Activated T-cell treated with anti-CD3 and anti-CD28 coated beads, Interleukin-2, amount 50 U/mL, for 72 hours (primary cell): ENCODE measurements around the gene EFHD1. TPM values are rescaled to one million over a fixed set of nuclear protein-coding genes. Genes with fewer than 3 reads are reported as not detected.

Source experiments
- ATAC-seq, 2 donors: fragments of 150-1000 bp; cut with Tn5 transposase; replicated peaks in 1 of 2; 2 replicates each; pipeline ENCODE4 v1.10.0; 2021; ENCODE audit warnings: moderate library complexity in 2 of 2, mild to moderate bottlenecking in 1 of 2
- DNase-seq, 2 donors: peaks; one replicate each; pipeline ENCODE4 v3.0.0; 2021 to 2022; ENCODE audit warnings: mixed read lengths in 1 of 2
- H3K27ac Mint-ChIP-seq: one replicate; pipeline ENCODE4 v1.8.0; 2022; ENCODE audit warnings: mild to moderate bottlenecking, moderate library complexity, mixed read lengths
- H3K27me3 Mint-ChIP-seq: one replicate; pipeline ENCODE4 v1.8.0; 2022; ENCODE audit warnings: low read depth, mixed read lengths
- H3K36me3 Mint-ChIP-seq, 2 donors: one replicate each; pipeline ENCODE4 v1.8.0; 2022; ENCODE audit warnings: mixed read lengths in 2 of 2, mild to moderate bottlenecking in 1 of 2; ENCODE audit not compliant: insufficient read depth in 2 of 2
- H3K4me1 Mint-ChIP-seq: one replicate; pipeline ENCODE4 v1.8.0; 2022; ENCODE audit warnings: low read depth, mixed read lengths
- H3K4me3 Mint-ChIP-seq, 2 donors: one replicate each; pipeline ENCODE4 v1.8.0; 2022; ENCODE audit warnings: mild to moderate bottlenecking in 2 of 2, mixed read lengths in 2 of 2, moderate library complexity in 2 of 2
- H3K9me3 Mint-ChIP-seq, 2 donors: one replicate each; pipeline ENCODE4 v1.8.0; 2022; ENCODE audit warnings: mixed read lengths in 2 of 2
- total RNA-seq, 2 donors: library from RNA; stranded (reverse); gene quantifications; one replicate each; pipeline ENCODE4 v1.2.3, GENCODE V29; 2022

The EFHD1 gene, protein sequence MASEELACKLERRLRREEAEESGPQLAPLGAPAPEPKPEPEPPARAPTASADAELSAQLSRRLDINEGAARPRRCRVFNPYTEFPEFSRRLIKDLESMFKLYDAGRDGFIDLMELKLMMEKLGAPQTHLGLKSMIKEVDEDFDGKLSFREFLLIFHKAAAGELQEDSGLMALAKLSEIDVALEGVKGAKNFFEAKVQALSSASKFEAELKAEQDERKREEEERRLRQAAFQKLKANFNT
- 1 to 10 TPM; 1.0 to 1.8 TPM for total RNA-seq

GRCh38 chr2:232633413-232634205, at the start of gene EFHD1:
Gene EFHD1 (plus strand): TSS chr2:232633604. CDS start chr2:232633705, 101 bp downstream.
- Mint-ChIP-seq H3K27me3 (peaks cover 53% of the 10 kb centered on the region), H3K4me1 (peaks cover 5% of the 10 kb centered on the region), H3K27ac (no peak within 1 kb of the TSS), H3K9me3 (no peaks in the 10 kb centered on the region), H3K4me3 (peak within 1 kb of the TSS; percentile 69 to 73), H3K36me3 (no peaks in the 10 kb centered on the region)
- ATAC-seq (peak; percentile 91), DNase-seq (peak; percentile 62 to 72)

- ATAC-seq (no peak), DNase-seq (no peak)
- no peaks in the 10 kb centered on the region for H3K9me3 Mint-ChIP-seq
- peaks cover 7% of the 10 kb centered on the region for H3K4me1 Mint-ChIP-seq
- H3K27ac Mint-ChIP-seq, result no peak overlapping the region
- peaks cover 3 to 8% of the 10 kb centered on the region in 2 donors for H3K36me3 Mint-ChIP-seq
- H3K4me3 Mint-ChIP-seq, result no peak overlapping the region
- no peaks in the 10 kb centered on the region for H3K27me3 Mint-ChIP-seq
Observed at GRCh38 chr2:232584238-232584637, 49.2 kb upstream of the EFHD1 start.

- ATAC-seq, result no peak
- H3K27ac Mint-ChIP-seq, result no peak overlapping the region
- no peaks in the 10 kb centered on the region for H3K4me1 Mint-ChIP-seq
- H3K9me3 Mint-ChIP-seq, result no peaks in the 10 kb centered on the region
- H3K36me3 Mint-ChIP-seq, result peaks cover 0 to 4% of the 10 kb centered on the region in 2 donors
- DNase-seq, result no peak
- no peak overlapping the region for H3K4me3 Mint-ChIP-seq
- H3K27me3 Mint-ChIP-seq, result no peaks in the 10 kb centered on the region
Observed at GRCh38 chr2:232586943-232587505, 46.4 kb upstream of the EFHD1 start.

DNA sequence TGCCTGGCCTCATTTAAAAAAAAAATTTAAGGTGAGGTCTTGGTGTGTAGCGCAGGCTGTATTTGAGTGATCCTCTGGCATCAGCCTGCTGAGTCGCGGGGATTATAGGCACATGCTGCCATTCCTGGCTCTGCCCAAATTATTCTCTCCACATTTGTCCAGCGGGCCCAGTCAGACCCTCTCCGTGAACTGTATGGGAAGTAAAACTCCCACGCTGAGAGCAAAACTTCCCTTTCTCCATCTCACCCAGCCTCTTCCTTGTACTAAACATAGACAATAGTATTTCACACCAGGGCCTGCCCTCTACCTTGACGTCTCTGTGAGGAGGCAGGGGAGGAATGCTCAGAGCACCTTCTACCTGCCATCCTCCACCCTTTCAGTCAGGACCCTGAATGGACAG, 45.9 kb upstream of the EFHD1 start:
- peaks cover 0 to 4% of the 10 kb centered on the region in 2 donors for H3K36me3 Mint-ChIP-seq
- ATAC-seq (no peak), DNase-seq (no peak)
- H3K4me1 Mint-ChIP-seq, result peaks cover under 1% of the 10 kb centered on the region
- no peak overlapping the region for H3K27ac Mint-ChIP-seq
- no peaks in the 10 kb centered on the region for H3K27me3 Mint-ChIP-seq
- H3K4me3 Mint-ChIP-seq, result no peak overlapping the region
- no peaks in the 10 kb centered on the region for H3K9me3 Mint-ChIP-seq

DNA sequence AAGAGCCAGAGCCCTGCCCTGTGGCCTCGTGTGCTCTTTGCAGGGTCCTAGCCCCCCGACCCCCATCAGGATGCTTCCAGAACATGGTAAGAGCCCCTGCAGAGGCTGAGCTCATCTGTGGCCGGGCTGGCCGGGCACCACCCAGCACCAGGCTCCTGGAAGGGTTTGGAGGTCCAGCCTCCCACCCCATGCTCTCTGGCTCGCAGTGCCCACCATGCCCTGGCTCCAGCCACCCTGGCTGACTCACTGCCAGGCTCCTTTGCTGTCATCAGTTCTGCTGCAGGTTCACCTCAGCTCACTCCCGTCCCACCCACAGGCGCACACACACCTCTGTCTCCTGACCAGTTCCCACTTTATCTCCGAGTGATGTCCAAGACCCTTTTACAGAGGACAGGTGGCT, 45.4 kb upstream of the EFHD1 start:
- DNase-seq (no peak), ATAC-seq (no peak)
- Mint-ChIP-seq H3K9me3 (no peaks in the 10 kb centered on the region), H3K27me3 (no peaks in the 10 kb centered on the region), H3K4me1 (peaks cover 6% of the 10 kb centered on the region), H3K4me3 (no peak overlapping the region), H3K27ac (no peak overlapping the region), H3K36me3 (no peaks in the 10 kb centered on the region)

GRCh38 chr2:232588680-232589585, 44.5 kb upstream of the EFHD1 start:
- Mint-ChIP-seq H3K4me1 (peaks cover 11% of the 10 kb centered on the region), H3K9me3 (no peaks in the 10 kb centered on the region), H3K27ac (no peak overlapping the region), H3K36me3 (no peaks in the 10 kb centered on the region), H3K4me3 (no peak overlapping the region), H3K27me3 (no peaks in the 10 kb centered on the region)
- ATAC-seq (no peak), DNase-seq (no peak)

DNA sequence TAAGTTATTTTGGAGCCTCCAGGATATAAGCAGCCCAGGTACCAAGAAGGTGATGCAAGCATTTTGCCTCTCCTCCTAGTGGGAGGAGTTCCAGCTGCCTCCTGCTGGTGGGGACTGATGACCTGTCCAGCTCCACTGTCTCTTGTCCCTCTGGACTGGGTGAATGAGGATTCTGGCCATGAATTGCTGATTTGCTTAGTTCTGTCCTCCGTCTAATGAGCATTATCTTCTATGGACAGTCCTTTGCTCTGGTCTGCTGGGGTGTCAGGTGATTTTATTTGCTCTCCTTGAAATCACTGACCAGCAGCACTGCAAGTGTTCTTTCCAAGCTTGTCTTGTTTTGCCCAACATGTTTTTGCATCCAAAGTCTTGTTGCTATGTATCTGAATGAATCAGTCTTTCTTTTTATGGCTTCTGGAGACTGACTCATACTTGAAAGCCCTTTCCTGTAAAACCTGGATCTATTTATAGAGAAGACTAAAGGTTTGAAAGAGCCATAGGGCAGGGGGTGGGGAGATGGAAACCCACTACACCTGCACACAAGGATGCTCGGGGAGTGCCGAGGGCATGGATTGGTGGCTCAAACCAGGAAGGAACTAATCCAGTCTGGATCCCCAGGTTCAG, 40.5 kb upstream of the EFHD1 start:
- DNase-seq (peak; percentile 8), ATAC-seq (peak; percentile 87 to 88)
- Mint-ChIP-seq H3K36me3 (no peaks in the 10 kb centered on the region), H3K4me3 (peak overlapping the region in 1 of 2 donors; percentile 40), H3K4me1 (peaks cover 11% of the 10 kb centered on the region), H3K27me3 (no peaks in the 10 kb centered on the region), H3K9me3 (no peaks in the 10 kb centered on the region), H3K27ac (peak overlapping the region; percentile 82)

DNA sequence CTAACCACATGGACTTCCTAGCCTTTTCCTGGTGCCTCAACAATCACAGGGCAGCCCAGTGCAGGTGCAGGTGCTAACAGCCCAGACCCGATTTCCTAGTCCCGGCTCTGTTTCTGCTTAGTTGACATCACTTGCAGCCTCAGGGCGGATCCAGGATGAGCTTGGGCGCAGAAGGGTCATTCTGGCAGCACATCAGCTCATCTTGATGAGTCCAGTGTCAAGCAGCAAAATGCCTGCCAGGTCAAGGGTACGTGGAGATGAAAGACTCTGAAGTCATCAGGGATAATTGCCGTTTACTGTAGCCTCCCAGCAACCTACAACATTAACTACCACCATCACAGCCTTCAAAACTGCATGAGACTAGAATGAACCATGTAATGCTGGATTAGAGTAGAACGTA, 39.4 kb upstream of the EFHD1 start:
- DNase-seq (no peak), ATAC-seq (no peak)
- Mint-ChIP-seq H3K27me3 (no peaks in the 10 kb centered on the region), H3K9me3 (no peaks in the 10 kb centered on the region), H3K36me3 (no peaks in the 10 kb centered on the region), H3K4me3 (no peak overlapping the region), H3K27ac (no peak overlapping the region), H3K4me1 (peaks cover 11% of the 10 kb centered on the region)

- DNase-seq (no peak), ATAC-seq (no peak)
- no peaks in the 10 kb centered on the region for H3K36me3 Mint-ChIP-seq
- no peak overlapping the region for H3K27ac Mint-ChIP-seq
- H3K27me3 Mint-ChIP-seq, result no peaks in the 10 kb centered on the region
- H3K4me1 Mint-ChIP-seq, result peaks cover 10% of the 10 kb centered on the region
- H3K4me3 Mint-ChIP-seq, result no peak overlapping the region
- no peaks in the 10 kb centered on the region for H3K9me3 Mint-ChIP-seq
Observed at GRCh38 chr2:232597362-232598079, 35.9 kb upstream of the EFHD1 start.

- Mint-ChIP-seq H3K4me1 (peaks cover 3% of the 10 kb centered on the region), H3K27me3 (peaks cover 2% of the 10 kb centered on the region), H3K36me3 (no peaks in the 10 kb centered on the region), H3K4me3 (no peak overlapping the region), H3K9me3 (no peaks in the 10 kb centered on the region), H3K27ac (no peak overlapping the region)
- DNase-seq (no peak), ATAC-seq (no peak)
Observed at GRCh38 chr2:232598293-232598692, 35.1 kb upstream of the EFHD1 start.

GRCh38 chr2:232600053-232600773, 33.2 kb upstream of the EFHD1 start:
- ATAC-seq (no peak), DNase-seq (no peak)
- H3K36me3 Mint-ChIP-seq, result no peaks in the 10 kb centered on the region
- H3K27ac Mint-ChIP-seq, result no peak overlapping the region
- H3K9me3 Mint-ChIP-seq, result no peaks in the 10 kb centered on the region
- H3K4me1 Mint-ChIP-seq, result no peaks in the 10 kb centered on the region
- H3K4me3 Mint-ChIP-seq, result no peak overlapping the region
- H3K27me3 Mint-ChIP-seq, result peaks cover 16% of the 10 kb centered on the region
